Tibial artery (tissue), 4 donors: ENCODE results near the gene CYTH1.

ENCODE experiments used
- DNase-seq, 2 donors: peaks; one replicate each; pipeline ENCODE4 v3.0.0-alpha.2; 2019
- H3K27ac ChIP-seq, 2 donors: fragments of 200-600 bp; sonication (generic) in 1 of 2; 1 replicate in 1 of 2; 2 replicates in 1 of 2; pipeline ENCODE4 v1.5.1; 2018 to 2019; ENCODE audit warnings: mild to moderate bottlenecking in 1 of 2
- H3K27me3 ChIP-seq, 2 donors: fragments of 200-600 bp; sonication (generic) in 1 of 2; one replicate each; pipeline versions ENCODE4 v1.5.1 to v1.6.0; 2016 to 2019
- H3K36me3 ChIP-seq, 3 donors: fragments of 200-600 bp; sonication (generic) in 2 of 3; one replicate each; pipeline ENCODE4 v1.5.1; 2016 to 2019; ENCODE audit warnings: mild to moderate bottlenecking in 2 of 3
- H3K4me1 ChIP-seq, 4 donors: fragments of 200-600 bp; sonication (generic) in 2 of 4; 1 replicate in 3 of 4; 2 replicates in 1 of 4; pipeline ENCODE4 v1.5.1; 2016 to 2019
- H3K4me3 ChIP-seq, 2 donors: fragments of 200-600 bp; sonication (generic) in 1 of 2; 1 replicate in 1 of 2; 2 replicates in 1 of 2; pipeline ENCODE4 v1.5.1; 2018 to 2019; ENCODE audit warnings: mild to moderate bottlenecking in 2 of 2
- H3K9me3 ChIP-seq, 3 donors: fragments of 200-600 bp; sonication (generic) in 1 of 3; one replicate each; pipeline ENCODE4 v1.5.1; 2016 to 2019
- intact Hi-C: fragments of 100-400 bp; cut with DNase I; formaldehyde crosslinking; loops from one replicate; pipeline ENCODE4 v1.15.0; 2023; ENCODE audit warnings: low total_unique reads
- TF ChIP-seq, protein P1 (sequence below), 2 experiments: fragments of 200-600 bp in 1 of 2; fragments of 450-650 bp in 1 of 2; IDR thresholded peaks; one replicate each; pipeline ENCODE4 v1.5.1; 2017 to 2019; ENCODE audit warnings: antibody characterized with exemption in 2 of 2, mild to moderate bottlenecking in 1 of 2, moderate library complexity in 1 of 2

Gene CYTH1

DNA sequence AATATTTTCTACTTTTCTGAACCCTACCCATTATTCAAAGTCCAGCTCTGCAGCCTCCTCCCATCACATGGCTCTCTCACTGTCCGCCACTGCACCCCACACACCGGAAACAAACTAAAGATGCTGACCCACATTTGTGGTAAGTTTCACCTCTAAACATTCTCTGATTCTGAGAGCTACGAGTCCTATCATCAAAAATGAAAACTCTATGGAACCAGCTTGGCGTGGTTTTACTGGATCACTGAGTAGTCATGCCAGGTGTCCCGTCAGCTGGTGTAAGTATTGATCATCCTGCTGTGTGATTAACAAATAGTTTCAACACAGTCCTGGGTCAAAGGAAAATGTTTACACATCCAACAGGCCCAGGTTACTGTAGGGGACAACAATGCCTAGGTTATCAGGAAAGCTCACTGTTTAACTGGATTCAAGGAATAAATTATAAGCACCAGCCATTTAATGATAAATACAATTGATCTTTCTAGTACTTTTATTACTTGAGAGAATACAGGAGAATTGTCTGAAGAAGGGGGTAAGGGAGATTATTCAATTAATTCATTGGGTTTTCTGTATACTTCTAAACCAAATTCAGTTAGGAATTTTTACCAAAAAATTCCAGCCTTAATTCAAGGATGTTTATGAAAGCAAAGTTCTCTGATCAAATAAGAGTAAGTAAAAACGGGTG, 33.9 kb downstream of the CYTH1 start:
- Histone ChIP-seq H3K36me3 (no peaks in the 10 kb centered on the region), H3K27me3 (no peaks in the 10 kb centered on the region), H3K4me3 (no peak overlapping the region), H3K27ac (no peak overlapping the region), H3K4me1 (peaks cover 0 to 14% (median 6%) of the 10 kb centered on the region in 4 donors), H3K9me3 (no peaks in the 10 kb centered on the region)
- TF ChIP-seq, protein P1, sequence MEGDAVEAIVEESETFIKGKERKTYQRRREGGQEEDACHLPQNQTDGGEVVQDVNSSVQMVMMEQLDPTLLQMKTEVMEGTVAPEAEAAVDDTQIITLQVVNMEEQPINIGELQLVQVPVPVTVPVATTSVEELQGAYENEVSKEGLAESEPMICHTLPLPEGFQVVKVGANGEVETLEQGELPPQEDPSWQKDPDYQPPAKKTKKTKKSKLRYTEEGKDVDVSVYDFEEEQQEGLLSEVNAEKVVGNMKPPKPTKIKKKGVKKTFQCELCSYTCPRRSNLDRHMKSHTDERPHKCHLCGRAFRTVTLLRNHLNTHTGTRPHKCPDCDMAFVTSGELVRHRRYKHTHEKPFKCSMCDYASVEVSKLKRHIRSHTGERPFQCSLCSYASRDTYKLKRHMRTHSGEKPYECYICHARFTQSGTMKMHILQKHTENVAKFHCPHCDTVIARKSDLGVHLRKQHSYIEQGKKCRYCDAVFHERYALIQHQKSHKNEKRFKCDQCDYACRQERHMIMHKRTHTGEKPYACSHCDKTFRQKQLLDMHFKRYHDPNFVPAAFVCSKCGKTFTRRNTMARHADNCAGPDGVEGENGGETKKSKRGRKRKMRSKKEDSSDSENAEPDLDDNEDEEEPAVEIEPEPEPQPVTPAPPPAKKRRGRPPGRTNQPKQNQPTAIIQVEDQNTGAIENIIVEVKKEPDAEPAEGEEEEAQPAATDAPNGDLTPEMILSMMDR (IDR thresholded peaks at IDR 0.05): no peak
- intact Hi-C loops: loop anchor here (10.0 kb wide), 1 partner anchor 253 kb away; no protein-coding TSS in a partner anchor
- peak in 1 of 2 donors; percentile 47 for DNase-seq

DNA sequence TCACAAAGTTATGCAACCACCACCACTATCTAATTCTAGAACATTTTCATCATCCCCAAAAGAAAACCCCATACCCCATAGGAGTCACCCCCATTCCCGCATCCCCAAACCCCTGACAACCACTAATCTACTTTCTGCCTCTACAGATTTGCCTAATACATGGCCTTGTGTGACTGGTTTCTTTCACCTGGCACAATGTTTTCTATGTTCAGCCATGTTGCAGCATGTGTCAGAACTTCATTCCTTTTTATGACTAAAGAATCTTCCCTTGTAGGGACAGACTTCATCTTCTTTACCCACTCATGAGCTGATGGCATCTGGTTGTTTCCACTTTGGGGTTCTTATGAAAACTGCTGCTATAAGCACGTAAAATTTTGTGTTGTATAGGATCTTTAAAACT, 34.6 kb downstream of the CYTH1 start:
- H3K27ac ChIP-seq: peak overlapping the region in 1 of 2 donors; percentile 28
- TF ChIP-seq, protein P1 (IDR thresholded peaks at IDR 0.05): no peak
- H3K4me3 ChIP-seq: no peak overlapping the region
- H3K27me3 ChIP-seq: no peaks in the 10 kb centered on the region
- no peak for DNase-seq
- H3K36me3 ChIP-seq: no peaks in the 10 kb centered on the region
- peaks cover 0 to 14% (median 6%) of the 10 kb centered on the region in 4 donors for H3K4me1 ChIP-seq
- intact Hi-C loops: loop anchor here (10.0 kb wide), 1 partner anchor 253 kb away; no protein-coding TSS in a partner anchor
- H3K9me3 ChIP-seq: no peaks in the 10 kb centered on the region

DNA sequence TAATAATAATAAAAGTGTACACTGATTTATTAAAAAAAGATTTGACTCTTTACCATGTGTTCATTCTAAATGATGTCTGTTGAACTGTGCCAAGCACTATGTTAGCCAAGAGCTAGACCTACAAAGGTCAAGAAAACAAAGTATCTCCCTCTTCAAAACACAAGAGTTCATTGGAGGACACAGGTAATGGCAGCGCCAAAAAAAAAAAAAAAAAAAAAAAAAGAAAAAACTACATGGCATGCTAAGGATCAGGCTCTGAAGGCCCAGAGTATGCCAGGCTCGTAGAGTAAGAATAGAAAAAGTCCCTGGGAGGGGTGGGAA, 35.2 kb downstream of the CYTH1 start:
- H3K27ac ChIP-seq: no peak overlapping the region
- no peak for DNase-seq
- intact Hi-C loops: loop anchor here (10.0 kb wide), 1 partner anchor 252 kb away; no protein-coding TSS in a partner anchor
- H3K9me3 ChIP-seq: no peaks in the 10 kb centered on the region
- H3K36me3 ChIP-seq: no peaks in the 10 kb centered on the region
- no peak overlapping the region for H3K4me3 ChIP-seq
- TF ChIP-seq, protein P1 (IDR thresholded peaks at IDR 0.05): no peak
- H3K4me1 ChIP-seq: peaks cover 0 to 14% (median 6%) of the 10 kb centered on the region in 4 donors
- no peaks in the 10 kb centered on the region for H3K27me3 ChIP-seq

DNA sequence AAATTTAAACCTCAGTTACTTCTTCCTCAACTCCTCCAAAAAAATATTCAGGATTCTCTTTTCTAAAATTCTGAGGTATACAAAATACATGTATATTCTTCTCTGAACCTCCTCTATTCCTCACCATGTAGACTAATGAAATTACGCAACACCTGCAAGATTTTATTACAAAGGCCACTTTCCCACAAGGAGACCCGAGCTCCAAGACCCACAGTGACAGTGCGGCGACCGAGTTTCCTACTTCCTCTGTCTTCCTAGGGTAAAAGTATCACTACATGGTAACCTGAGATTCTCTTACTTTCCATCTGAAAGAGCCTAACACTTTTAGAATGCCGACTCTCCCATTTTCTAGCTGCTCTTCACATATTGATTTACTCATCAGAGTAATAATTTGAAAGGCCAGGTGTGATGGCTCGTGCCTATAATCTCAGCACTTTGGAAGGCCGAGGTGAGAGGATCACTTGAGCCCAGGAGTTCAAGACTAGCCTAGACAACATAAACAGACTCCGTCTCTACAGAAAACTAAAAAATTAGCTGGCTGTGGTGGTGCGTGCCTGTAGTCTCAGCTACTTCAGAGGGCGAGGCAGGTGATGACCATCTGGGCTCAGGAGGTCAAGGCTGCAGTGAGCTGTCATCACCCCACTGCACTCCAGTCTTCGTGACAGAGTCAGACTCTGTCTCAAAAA, 35.7 kb downstream of the CYTH1 start:
- TF ChIP-seq, protein P1 (IDR thresholded peaks at IDR 0.05): no peak
- H3K9me3 ChIP-seq: no peaks in the 10 kb centered on the region
- intact Hi-C loops: loop anchor here (10.0 kb wide), 1 partner anchor 252 kb away; no protein-coding TSS in a partner anchor
- H3K4me1 ChIP-seq: peaks cover 0 to 14% (median 6%) of the 10 kb centered on the region in 4 donors
- no peak overlapping the region for H3K4me3 ChIP-seq
- no peaks in the 10 kb centered on the region for H3K27me3 ChIP-seq
- no peak for DNase-seq
- H3K27ac ChIP-seq: no peak overlapping the region
- no peaks in the 10 kb centered on the region for H3K36me3 ChIP-seq

DNA sequence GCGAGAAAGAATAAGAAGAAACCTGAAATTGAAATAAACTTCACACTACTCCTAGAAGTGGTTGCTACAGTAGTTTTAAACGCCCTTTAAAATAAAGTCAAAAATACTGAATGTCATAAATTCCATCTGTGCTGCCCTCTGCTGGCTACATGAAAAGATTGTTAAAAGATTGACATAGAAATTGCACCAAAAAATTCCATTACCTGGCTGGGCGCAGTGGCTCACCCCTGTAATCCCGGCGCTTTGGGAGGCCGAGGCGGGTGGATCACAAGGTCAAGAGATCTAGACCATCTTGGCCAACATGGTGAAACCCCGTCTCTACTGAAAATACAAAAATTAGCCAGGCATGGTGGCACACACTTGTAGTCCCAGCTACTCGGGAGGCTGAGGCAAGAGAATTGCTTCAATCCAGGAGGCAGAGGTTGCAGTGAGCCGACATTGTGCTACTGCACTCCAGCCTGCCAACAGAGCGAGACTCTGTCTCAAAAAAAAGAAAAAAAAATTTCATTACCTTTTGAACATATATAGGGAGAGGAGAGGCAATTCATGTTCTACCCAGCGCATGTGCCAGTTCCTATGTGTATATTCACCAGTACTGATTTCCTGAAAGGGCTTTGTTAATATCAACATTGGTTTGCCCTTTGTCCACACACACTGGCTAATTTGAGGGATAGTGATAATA, 36.5 kb downstream of the CYTH1 start:
- Histone ChIP-seq H3K27me3 (no peaks in the 10 kb centered on the region), H3K9me3 (no peaks in the 10 kb centered on the region), H3K4me1 (peaks cover 0 to 14% (median 6%) of the 10 kb centered on the region in 4 donors), H3K4me3 (no peak overlapping the region), H3K36me3 (no peaks in the 10 kb centered on the region), H3K27ac (no peak overlapping the region)
- intact Hi-C loops: loop anchor here (10.0 kb wide), 1 partner anchor 251 kb away; no protein-coding TSS in a partner anchor
- no peak for DNase-seq
- TF ChIP-seq, protein P1 (IDR thresholded peaks at IDR 0.05): peak; percentile 55 to 66
